ENCODE measurements around the gene ALKBH7. TPM values are rescaled to one million over a fixed set of nuclear protein-coding genes. Genes with fewer than 3 reads are reported as not detected.

Gene ALKBH7
- total RNA-seq, 4 donors from 2014 or later = 34.1 to 74.4 (median 56.9) TPM

DNA sequence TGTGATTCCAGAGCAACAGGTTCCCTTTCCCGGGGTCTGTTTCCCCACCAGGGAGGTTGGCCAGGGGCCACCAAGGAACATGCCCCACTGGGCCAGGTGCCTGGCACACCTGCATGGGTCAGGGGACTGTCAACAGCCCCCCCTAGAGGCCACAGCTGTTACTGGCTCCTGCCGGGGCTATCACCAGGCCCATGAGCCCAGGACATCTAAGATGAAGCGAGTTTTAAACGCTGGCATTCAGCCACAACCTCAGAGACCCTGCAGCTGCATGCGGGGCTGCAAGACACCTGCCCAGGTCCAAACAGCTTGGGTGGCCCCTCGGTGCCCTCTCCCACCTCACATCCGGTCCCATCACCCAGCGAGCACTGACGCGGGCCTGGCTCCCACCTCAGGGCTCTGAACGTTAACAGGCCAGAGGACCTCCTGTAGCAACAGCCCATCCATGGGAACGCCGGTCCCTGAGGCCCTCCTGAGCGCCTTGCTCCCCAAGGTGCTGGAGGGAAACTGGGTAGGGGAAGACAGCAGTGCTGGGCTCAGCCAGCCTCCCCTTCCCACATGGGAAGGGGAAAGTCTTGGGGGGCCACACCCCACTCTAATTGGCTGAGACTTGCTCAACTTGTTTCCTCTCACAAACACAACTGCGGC lies 40.0 kb downstream of the ALKBH7 start:
- peaks cover 5% of the 10 kb centered on the region for H3K4me1 ChIP-seq
- 60% methylated on average over 6 of the region's 15 CpGs for WGBS
- H3K27ac ChIP-seq = no peak overlapping the region
- H3K4me3 ChIP-seq = no peak overlapping the region
- no peaks in the 10 kb centered on the region for H3K27me3 ChIP-seq
- no peaks in the 10 kb centered on the region for H3K9me3 ChIP-seq
- peaks cover 37% of the 10 kb centered on the region for H3K36me3 ChIP-seq
- no peak for TF ChIP-seq POLR2A (IDR thresholded peaks at IDR 0.05)
- no peak for TF ChIP-seq POLR2AphosphoS5 (IDR thresholded peaks at IDR 0.05)
- no peak for TF ChIP-seq EP300 (IDR thresholded peaks at IDR 0.05)
- peak in 1 of 2 donors; percentile 34 for TF ChIP-seq CTCF (IDR thresholded peaks at IDR 0.05)
- DNase-seq (ENCODE audit: low spot score in 2 of 2) = no peak

- Histone ChIP-seq H3K27ac (no peak overlapping the region), H3K4me1 (peaks cover 5% of the 10 kb centered on the region), H3K4me3 (no peak overlapping the region), H3K27me3 (no peaks in the 10 kb centered on the region), H3K9me3 (no peaks in the 10 kb centered on the region), H3K36me3 (peaks cover 44% of the 10 kb centered on the region)
- 61% methylated on average over 10 of the region's 10 CpGs for WGBS
- no peak for DNase-seq (ENCODE audit: low spot score in 2 of 2)
- no peak for TF ChIP-seq POLR2A (IDR thresholded peaks at IDR 0.05)
Measured at GRCh38 chr19:6413291-6413690, 40.7 kb downstream of the ALKBH7 start.

GRCh38 chr19:6413721-6414643 lies 41.4 kb downstream of the ALKBH7 start:
- no peak overlapping the region for H3K4me3 ChIP-seq
- WGBS = 70% methylated on average over 42 of the region's 42 CpGs
- no peak for TF ChIP-seq EP300 (IDR thresholded peaks at IDR 0.05)
- TF ChIP-seq POLR2AphosphoS5 (IDR thresholded peaks at IDR 0.05) = no peak
- TF ChIP-seq CTCF (IDR thresholded peaks at IDR 0.05) = no peak
- TF ChIP-seq POLR2A (IDR thresholded peaks at IDR 0.05) = no peak
- no peaks in the 10 kb centered on the region for H3K9me3 ChIP-seq
- peaks cover 5% of the 10 kb centered on the region for H3K4me1 ChIP-seq
- H3K27me3 ChIP-seq = no peaks in the 10 kb centered on the region
- H3K36me3 ChIP-seq = peaks cover 51% of the 10 kb centered on the region
- H3K27ac ChIP-seq = no peak overlapping the region
- DNase-seq (ENCODE audit: low spot score in 2 of 2) = no peak

GRCh38 chr19:6414793-6415590 lies 42.4 kb downstream of the ALKBH7 start:
- DNase-seq (ENCODE audit: low spot score in 2 of 2) = no peak
- H3K27me3 ChIP-seq = no peaks in the 10 kb centered on the region
- H3K9me3 ChIP-seq = no peaks in the 10 kb centered on the region
- 93% methylated on average over 43 of the region's 47 CpGs for WGBS
- H3K36me3 ChIP-seq = peaks cover 61% of the 10 kb centered on the region
- peaks cover 7% of the 10 kb centered on the region for H3K4me1 ChIP-seq
- no peak overlapping the region for H3K27ac ChIP-seq
- no peak overlapping the region for H3K4me3 ChIP-seq
- TF ChIP-seq CTCF (IDR thresholded peaks at IDR 0.05) (no peak), EP300 (IDR thresholded peaks at IDR 0.05) (no peak), POLR2AphosphoS5 (IDR thresholded peaks at IDR 0.05) (no peak), POLR2A (IDR thresholded peaks at IDR 0.05) (no peak)

DNA sequence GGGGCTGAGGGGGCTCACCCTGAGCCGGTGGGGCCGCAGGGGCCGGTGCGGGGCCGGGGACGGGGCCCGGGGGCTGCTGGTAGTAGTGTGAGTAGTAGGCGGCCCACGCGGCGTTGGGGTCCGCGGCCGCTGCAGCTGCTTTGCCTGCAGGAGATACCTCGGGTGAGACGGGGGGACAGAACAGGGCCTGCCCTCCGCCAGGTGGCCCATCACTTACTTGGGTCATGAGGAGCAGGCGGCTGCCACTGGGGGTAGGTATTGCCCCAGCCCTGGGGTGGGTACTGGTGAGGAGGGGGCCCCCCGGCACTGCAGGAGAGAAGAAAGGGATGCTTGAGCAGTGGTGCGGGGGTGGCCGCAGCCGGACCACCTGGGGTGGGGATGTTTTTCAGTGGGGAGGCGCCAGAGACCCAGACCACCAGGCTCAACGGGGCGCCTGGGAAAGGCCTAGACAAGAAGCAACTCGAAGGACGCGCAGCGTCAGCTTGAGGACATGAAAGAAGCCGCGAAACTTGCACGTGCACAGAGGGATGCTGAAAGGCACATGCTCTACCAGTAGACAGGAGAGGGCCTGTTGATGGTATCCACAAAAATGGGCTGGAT lies 43.1 kb downstream of the ALKBH7 start:
- H3K27ac ChIP-seq = no peak overlapping the region
- peaks cover 68% of the 10 kb centered on the region for H3K36me3 ChIP-seq
- H3K4me3 ChIP-seq = no peak overlapping the region
- WGBS = 88% methylated on average over 16 of the region's 32 CpGs
- no peak for TF ChIP-seq EP300 (IDR thresholded peaks at IDR 0.05)
- TF ChIP-seq POLR2A (IDR thresholded peaks at IDR 0.05) = no peak
- no peak for TF ChIP-seq CTCF (IDR thresholded peaks at IDR 0.05)
- no peak for TF ChIP-seq POLR2AphosphoS5 (IDR thresholded peaks at IDR 0.05)
- H3K27me3 ChIP-seq = no peaks in the 10 kb centered on the region
- no peaks in the 10 kb centered on the region for H3K9me3 ChIP-seq
- H3K4me1 ChIP-seq = peaks cover 8% of the 10 kb centered on the region
- no peak for DNase-seq (ENCODE audit: low spot score in 2 of 2)

Measured in suprapubic skin (tissue), 4 donors.